Vagina (tissue), 2 donors: ENCODE measurements around the gene PRPF38B. TPM values are rescaled to one million over a fixed set of nuclear protein-coding genes. Genes with fewer than 3 reads are reported as not detected.

Experiments used
- DNase-seq, 2 donors: peaks; one replicate each; pipeline ENCODE4 v3.0.0-alpha.2; 2017; ENCODE audit errors: extremely low spot score in 2 of 2
- H3K27ac ChIP-seq: fragments of 200-600 bp; sonication (generic); one replicate; pipeline ENCODE4 v1.5.1; 2019
- H3K27me3 ChIP-seq: fragments of 200-600 bp; sonication (generic); one replicate; pipeline ENCODE4 v1.5.1; 2019
- H3K36me3 ChIP-seq, 2 donors: fragments of 200-600 bp; sonication (generic); one replicate each; pipeline ENCODE4 v1.5.1; 2017 to 2019
- H3K4me1 ChIP-seq: fragments of 200-600 bp; sonication (generic); one replicate; pipeline ENCODE4 v1.5.1; 2019
- H3K4me3 ChIP-seq, 2 donors: fragments of 200-600 bp; sonication (generic); 1 replicate in 1 of 2; 2 replicates in 1 of 2; pipeline ENCODE4 v1.5.1; 2016 to 2019
- H3K9me3 ChIP-seq: fragments of 200-600 bp; sonication (generic); one replicate; pipeline ENCODE4 v1.5.1; 2019
- POLR2A ChIP-seq, 2 donors: fragments of 450-650 bp; IDR thresholded peaks; one replicate each; pipeline ENCODE4 v1.6.1; 2017; ENCODE audit warnings: antibody characterized with exemption in 2 of 2, mild to moderate bottlenecking in 2 of 2, moderate library complexity in 2 of 2
- POLR2AphosphoS5 ChIP-seq, 2 donors: sonication (generic); formaldehyde crosslinking; IDR thresholded peaks; one replicate each; pipeline ENCODE4 v1.9.0; 2017; ENCODE audit warnings: antibody characterized with exemption in 2 of 2, mild to moderate bottlenecking in 2 of 2, low read depth in 1 of 2; ENCODE audit not compliant: insufficient read depth in 1 of 2
- intact Hi-C: fragments of 100-400 bp; cut with DNase I; formaldehyde crosslinking; loops from one replicate; pipeline ENCODE4 v1.15.1; 2023
- total RNA-seq: library from RNA; depleted of rRNA; stranded (reverse); fragments of >200 nt; gene quantifications from one replicate; pipeline ENCODE4 v1.2.3, GENCODE V29; 2016
- TF ChIP-seq, protein P1 (sequence below), 3 experiments: fragments of 450-650 bp in 2 of 3; fragments of 200-600 bp in 1 of 3; sonication (generic) in 1 of 3; IDR thresholded peaks; one replicate each; pipeline ENCODE4 v1.5.1; 2017 to 2019; ENCODE audit warnings: antibody characterized with exemption in 3 of 3, mild to moderate bottlenecking in 2 of 3, moderate library complexity in 2 of 3

Gene PRPF38B
- total RNA-seq, 1 donor from 2014 or later, result 27.0 TPM

DNA sequence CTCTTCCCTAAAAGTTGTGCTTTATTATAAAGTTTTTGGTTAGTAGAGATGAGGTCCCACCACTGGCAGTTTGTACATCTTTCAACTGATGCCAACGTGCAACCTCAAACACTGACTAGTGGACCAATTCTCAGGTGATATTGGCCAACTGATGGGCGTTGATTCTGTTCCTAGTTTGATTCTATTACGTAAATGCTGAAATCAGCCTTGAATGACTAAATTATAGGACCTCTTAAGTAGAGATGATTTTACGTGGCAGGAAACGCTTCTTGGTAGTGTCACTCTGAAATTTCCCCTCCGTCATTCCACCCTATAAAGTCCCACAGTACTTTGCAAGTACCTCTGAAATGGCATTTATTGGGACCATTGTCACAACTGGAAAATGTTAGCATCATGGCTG, 11.8 kb downstream of the PRPF38B start:
- H3K27ac ChIP-seq, result no peak overlapping the region
- DNase-seq, result no peak
- no peak overlapping the region for H3K4me3 ChIP-seq
- intact Hi-C loops, result no loop called here
- H3K9me3 ChIP-seq, result no peaks in the 10 kb centered on the region
- peaks cover 12% of the 10 kb centered on the region for H3K4me1 ChIP-seq
- peaks cover 4 to 26% of the 10 kb centered on the region in 2 donors for H3K36me3 ChIP-seq
- no peak for TF ChIP-seq POLR2AphosphoS5 (IDR thresholded peaks at IDR 0.05; ENCODE audit: insufficient read depth in 1 of 2, low read depth in 1 of 2)
- TF ChIP-seq, protein P1, sequence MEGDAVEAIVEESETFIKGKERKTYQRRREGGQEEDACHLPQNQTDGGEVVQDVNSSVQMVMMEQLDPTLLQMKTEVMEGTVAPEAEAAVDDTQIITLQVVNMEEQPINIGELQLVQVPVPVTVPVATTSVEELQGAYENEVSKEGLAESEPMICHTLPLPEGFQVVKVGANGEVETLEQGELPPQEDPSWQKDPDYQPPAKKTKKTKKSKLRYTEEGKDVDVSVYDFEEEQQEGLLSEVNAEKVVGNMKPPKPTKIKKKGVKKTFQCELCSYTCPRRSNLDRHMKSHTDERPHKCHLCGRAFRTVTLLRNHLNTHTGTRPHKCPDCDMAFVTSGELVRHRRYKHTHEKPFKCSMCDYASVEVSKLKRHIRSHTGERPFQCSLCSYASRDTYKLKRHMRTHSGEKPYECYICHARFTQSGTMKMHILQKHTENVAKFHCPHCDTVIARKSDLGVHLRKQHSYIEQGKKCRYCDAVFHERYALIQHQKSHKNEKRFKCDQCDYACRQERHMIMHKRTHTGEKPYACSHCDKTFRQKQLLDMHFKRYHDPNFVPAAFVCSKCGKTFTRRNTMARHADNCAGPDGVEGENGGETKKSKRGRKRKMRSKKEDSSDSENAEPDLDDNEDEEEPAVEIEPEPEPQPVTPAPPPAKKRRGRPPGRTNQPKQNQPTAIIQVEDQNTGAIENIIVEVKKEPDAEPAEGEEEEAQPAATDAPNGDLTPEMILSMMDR (IDR thresholded peaks at IDR 0.05), result no peak
- no peak for TF ChIP-seq POLR2A (IDR thresholded peaks at IDR 0.05)
- H3K27me3 ChIP-seq, result no peaks in the 10 kb centered on the region

DNA sequence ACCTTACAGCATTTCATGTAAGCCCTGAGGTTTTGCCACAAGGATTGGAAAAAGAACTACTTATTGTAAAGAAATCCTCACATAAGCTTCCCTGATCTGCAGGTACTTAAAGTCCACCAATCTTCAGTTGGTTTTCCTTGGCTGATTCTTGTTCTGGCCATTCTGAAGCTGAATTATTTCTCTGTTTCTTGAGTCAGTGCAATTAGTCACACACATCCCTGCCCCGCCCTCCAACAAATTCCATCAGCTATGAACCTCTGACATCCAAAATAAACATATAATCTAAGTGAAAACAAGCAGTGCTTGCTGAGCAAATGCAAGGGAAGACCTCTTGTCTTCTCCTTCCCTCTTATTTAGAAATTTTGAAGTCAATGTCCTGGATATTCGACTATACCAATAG, 12.4 kb downstream of the PRPF38B start:
- H3K36me3 ChIP-seq, result peaks cover 0 to 20% of the 10 kb centered on the region in 2 donors
- peaks cover 12% of the 10 kb centered on the region for H3K4me1 ChIP-seq
- no peak overlapping the region for H3K27ac ChIP-seq
- TF ChIP-seq POLR2AphosphoS5 (IDR thresholded peaks at IDR 0.05; ENCODE audit: insufficient read depth in 1 of 2, low read depth in 1 of 2) (no peak), POLR2A (IDR thresholded peaks at IDR 0.05) (no peak)
- TF ChIP-seq, protein P1 (IDR thresholded peaks at IDR 0.05), result no peak
- intact Hi-C loops, result no loop called here
- no peaks in the 10 kb centered on the region for H3K27me3 ChIP-seq
- DNase-seq, result no peak
- no peaks in the 10 kb centered on the region for H3K9me3 ChIP-seq
- H3K4me3 ChIP-seq, result no peak overlapping the region

DNA sequence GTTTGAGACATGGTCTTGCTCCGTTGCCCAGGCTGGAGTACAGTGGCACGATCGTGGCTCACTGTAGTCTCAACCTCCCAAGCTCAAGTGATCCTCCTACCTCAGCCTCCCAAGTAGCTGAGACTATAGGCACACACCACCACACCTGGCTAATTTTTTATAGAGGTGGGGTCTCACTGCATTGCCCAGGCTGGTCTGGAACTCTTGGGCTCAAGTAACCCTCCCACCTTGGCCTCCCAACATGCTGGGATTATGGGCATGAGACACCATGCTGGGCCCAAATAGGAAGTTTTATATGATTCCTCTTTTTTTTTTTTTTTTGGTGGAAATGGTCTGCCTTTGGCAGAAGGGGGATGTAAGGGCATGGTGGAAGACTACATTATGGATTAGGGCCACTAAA, 14.5 kb downstream of the PRPF38B start:
- TF ChIP-seq, protein P1 (IDR thresholded peaks at IDR 0.05), result no peak
- TF ChIP-seq POLR2A (IDR thresholded peaks at IDR 0.05) (no peak), POLR2AphosphoS5 (IDR thresholded peaks at IDR 0.05; ENCODE audit: insufficient read depth in 1 of 2, low read depth in 1 of 2) (no peak)
- Histone ChIP-seq H3K4me1 (peaks cover 12% of the 10 kb centered on the region), H3K27ac (no peak overlapping the region), H3K27me3 (no peaks in the 10 kb centered on the region), H3K4me3 (no peak overlapping the region), H3K9me3 (no peaks in the 10 kb centered on the region), H3K36me3 (peaks cover 0 to 4% of the 10 kb centered on the region in 2 donors)
- intact Hi-C loops, result no loop called here
- no peak for DNase-seq

DNA sequence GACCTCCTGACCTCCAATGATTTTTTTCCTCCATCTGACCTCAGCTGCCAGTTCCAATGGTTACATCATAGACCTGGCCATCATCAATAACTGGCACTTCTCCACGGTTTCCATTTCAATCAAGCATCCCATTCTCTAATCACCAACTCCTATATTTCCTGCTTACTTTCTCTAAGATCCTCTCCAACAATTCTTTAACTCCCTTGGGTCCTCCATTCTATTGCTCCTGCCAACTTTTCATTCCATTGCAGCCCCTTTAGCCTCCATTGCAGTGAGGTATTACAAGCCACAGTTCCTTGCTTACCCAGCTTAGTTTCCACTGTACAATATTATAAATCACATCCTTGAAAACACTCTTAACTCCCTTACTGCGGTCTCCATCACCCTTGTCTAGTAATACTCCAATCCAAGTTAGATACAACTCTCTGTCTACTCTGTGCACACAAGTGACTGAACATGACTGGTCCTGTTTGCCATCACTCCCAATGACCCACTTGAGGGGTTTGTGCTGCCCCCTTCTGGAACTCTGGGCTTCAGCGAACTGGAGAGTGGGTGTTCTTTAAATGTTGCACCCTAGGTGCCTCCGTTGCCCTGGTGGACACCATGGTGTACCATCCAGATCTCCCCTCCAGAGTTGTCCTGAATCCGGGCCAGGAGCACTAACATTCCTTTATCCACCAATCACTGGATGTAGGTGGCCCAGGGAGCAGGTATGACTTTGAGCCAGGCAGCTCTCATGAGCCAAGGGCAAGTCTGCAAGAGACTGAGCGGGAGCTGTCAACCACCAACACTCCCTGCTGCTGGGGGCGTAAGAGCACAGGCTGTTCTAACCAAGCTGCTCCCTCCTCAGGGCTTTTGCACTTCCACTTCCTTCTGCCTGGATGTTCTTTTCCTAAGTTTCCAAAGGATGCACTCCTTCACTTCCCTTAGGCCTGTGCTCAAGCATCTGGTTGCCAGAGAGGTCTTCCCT, 16.9 kb downstream of the PRPF38B start:
- TF ChIP-seq, protein P1 (IDR thresholded peaks at IDR 0.05), result no peak
- TF ChIP-seq POLR2AphosphoS5 (IDR thresholded peaks at IDR 0.05; ENCODE audit: insufficient read depth in 1 of 2, low read depth in 1 of 2) (no peak), POLR2A (IDR thresholded peaks at IDR 0.05) (no peak)
- intact Hi-C loops, result no loop called here
- Histone ChIP-seq H3K27me3 (no peaks in the 10 kb centered on the region), H3K27ac (no peak overlapping the region), H3K36me3 (no peaks in the 10 kb centered on the region), H3K9me3 (no peaks in the 10 kb centered on the region), H3K4me1 (peaks cover 12% of the 10 kb centered on the region), H3K4me3 (no peak overlapping the region)
- no peak for DNase-seq

DNA sequence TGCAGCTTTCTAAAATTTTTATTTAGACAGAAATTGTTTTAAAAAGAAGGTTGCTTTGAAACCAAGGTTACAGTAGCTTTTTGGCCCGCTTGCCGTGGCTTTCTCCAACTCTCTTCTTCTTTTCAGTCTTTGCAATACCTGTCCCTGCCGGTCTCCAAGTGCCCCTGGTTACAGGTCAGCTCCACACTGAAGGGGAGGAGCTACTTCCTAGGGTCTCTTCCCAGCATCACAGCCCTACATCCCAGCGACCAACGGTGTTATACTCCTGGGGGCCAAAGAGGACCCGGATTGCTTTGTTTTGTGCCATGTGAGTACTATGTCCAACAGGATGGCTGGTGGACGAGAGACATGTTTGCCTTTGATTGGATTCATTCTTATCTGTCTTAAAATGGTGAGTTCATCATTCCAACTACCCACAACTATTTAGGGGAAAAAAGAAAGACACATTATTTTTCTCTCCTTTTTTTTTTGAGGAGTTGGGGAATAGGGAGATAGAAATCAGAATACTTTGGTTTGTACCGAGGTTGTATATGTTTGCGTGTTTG, 20.6 kb downstream of the PRPF38B start, which contains the start of gene FNDC7:
Gene FNDC7, plus strand, starts transcription at position 303 of the 545 bp plus-strand sequence. Its CDS starts 26 bp downstream, at position 329.
- no peaks in the 10 kb centered on the region for H3K9me3 ChIP-seq
- H3K27me3 ChIP-seq, result no peaks in the 10 kb centered on the region
- no peak within 1 kb of the TSS for H3K27ac ChIP-seq
- no peaks in the 10 kb centered on the region for H3K4me1 ChIP-seq
- no peak within 1 kb of the TSS for H3K4me3 ChIP-seq
- intact Hi-C loops, result no loop called here
- TF ChIP-seq, protein P1 (IDR thresholded peaks at IDR 0.05), result no peak
- TF ChIP-seq POLR2AphosphoS5 (IDR thresholded peaks at IDR 0.05; ENCODE audit: insufficient read depth in 1 of 2, low read depth in 1 of 2), result no peak
- TF ChIP-seq POLR2A (IDR thresholded peaks at IDR 0.05), result no peak
- H3K36me3 ChIP-seq, result no peaks in the 10 kb centered on the region
- no peak for DNase-seq
